K562 (cell line): ENCODE data around the gene TRMT1. TPM values are rescaled to one million over a fixed set of nuclear protein-coding genes. Genes with fewer than 3 reads are reported as not detected.

Experiments used
- ASH1L ChIP-seq: fragments of 450-650 bp; IDR thresholded peaks from 2 replicates; pipeline ENCODE4 v1.6.1; 2018; ENCODE audit warnings: borderline replicate concordance, mild to moderate bottlenecking, low read depth; ENCODE audit not compliant: partially characterized antibody
- ATF1 ChIP-seq, 2 experiments: fragments of 450-650 bp in 1 of 2; IDR thresholded peaks; 2 replicates each; pipeline ENCODE4 v1.6.1; 2016; ENCODE audit warnings: missing compliant biosample characterization in 1 of 2, missing genetic modification characterization in 1 of 2
- CTCF ChIP-seq, 3 experiments: IDR thresholded peaks in 2 of 3; conservative IDR thresholded peaks in 1 of 3; 2 replicates each; pipeline ENCODE4 v1.5.1; 2011 to 2012; ENCODE audit warnings: low read length in 3 of 3, mild to moderate bottlenecking in 3 of 3, control low read depth in 2 of 3, improper control_type of control experiment in 1 of 3, inconsistent platforms in 1 of 3, low read depth in 1 of 3, mixed read lengths in 1 of 3, moderate library complexity in 1 of 3; ENCODE audit not compliant: insufficient read depth in 2 of 3
- EP400 ChIP-seq: fragments of 450-650 bp; IDR thresholded peaks from 2 replicates; pipeline ENCODE4 v1.6.1; 2017; ENCODE audit warnings: antibody characterized with exemption, mild to moderate bottlenecking, moderate library complexity
- ESRRA ChIP-seq: fragments of 450-650 bp; IDR thresholded peaks from 2 replicates; pipeline ENCODE4 v1.6.1; 2014; ENCODE audit warnings: low read depth, mild to moderate bottlenecking, moderate library complexity, borderline replicate concordance
- HMBOX1 ChIP-seq: sonication (generic); IDR thresholded peaks from 2 replicates; pipeline ENCODE4 v1.6.1; 2016
- LARP7 ChIP-seq: fragments of 450-650 bp; IDR thresholded peaks from 2 replicates; pipeline ENCODE4 v1.6.1; 2016
- MCM7 ChIP-seq, 2 experiments: fragments of 450-650 bp; IDR thresholded peaks; 2 replicates each; pipeline ENCODE4 v1.6.1; 2016 to 2018
- MEF2A ChIP-seq: IDR thresholded peaks from 2 replicates; pipeline ENCODE4 v1.6.1; 2011; ENCODE audit warnings: low read depth, mild to moderate bottlenecking, low read length, moderate library complexity; ENCODE audit not compliant: control insufficient read depth
- NCOA4 ChIP-seq: fragments of 450-650 bp; IDR thresholded peaks from 2 replicates; pipeline ENCODE4 v1.6.1; 2018; ENCODE audit warnings: mild to moderate bottlenecking; ENCODE audit not compliant: partially characterized antibody
- NFATC3 ChIP-seq: fragments of 450-650 bp; IDR thresholded peaks from 2 replicates; pipeline ENCODE4 v1.6.1; 2017; ENCODE audit warnings: mild to moderate bottlenecking
- NKRF ChIP-seq: fragments of 450-650 bp; IDR thresholded peaks from 2 replicates; pipeline ENCODE4 v1.6.1; 2016; ENCODE audit warnings: borderline replicate concordance
- NR3C1 ChIP-seq: sonication (generic); formaldehyde crosslinking; IDR thresholded peaks from 2 replicates; pipeline ENCODE4 v1.8.1; 2022; ENCODE audit warnings: missing genetic modification reagents
- POLR2G ChIP-seq: fragments of 200-400 bp; formaldehyde crosslinking; IDR thresholded peaks from 2 replicates; pipeline ENCODE4 v1.6.1; 2017; ENCODE audit warnings: low read depth, mild to moderate bottlenecking, antibody characterized with exemption, low read length, moderate library complexity
- RAD21 ChIP-seq, 2 experiments: fragments of 250-450 bp in 1 of 2; fragments of 450-650 bp in 1 of 2; sonication (Bioruptor Pico) in 1 of 2; formaldehyde crosslinking in 1 of 2; IDR thresholded peaks in 1 of 2; conservative IDR thresholded peaks in 1 of 2; 2 replicates each; pipeline versions ENCODE4 v1.4.0 to v1.8.0; 2020 to 2022; ENCODE audit warnings: mild to moderate bottlenecking in 2 of 2, moderate library complexity in 1 of 2
- SETDB1 ChIP-seq: IDR thresholded peaks from one replicate; pipeline ENCODE4 v1.6.1; 2012; ENCODE audit warnings: low read length, control low read depth, inconsistent platforms
- SP1 ChIP-seq: sonication (generic); formaldehyde crosslinking; IDR thresholded peaks from 2 replicates; pipeline ENCODE4 v1.8.1; 2022; ENCODE audit warnings: mild to moderate bottlenecking, missing genetic modification reagents
- TAF1 ChIP-seq: IDR thresholded peaks from 2 replicates; pipeline ENCODE4 v1.6.1; 2011; ENCODE audit warnings: mild to moderate bottlenecking, low read length, moderate library complexity; ENCODE audit not compliant: insufficient read depth, control insufficient read depth, severe bottlenecking; ENCODE audit errors: extremely low read depth
- TFAP4 ChIP-seq: sonication (generic); formaldehyde crosslinking; IDR thresholded peaks from 2 replicates; pipeline ENCODE4 v1.8.0; 2022; ENCODE audit warnings: missing genetic modification reagents, mild to moderate bottlenecking, moderate library complexity, borderline replicate concordance
- ZNF165 ChIP-seq: fragments of 250-450 bp; sonication (Bioruptor Pico); IDR thresholded peaks from 2 replicates; pipeline ENCODE4 v1.4.0; 2020; ENCODE audit warnings: borderline replicate concordance
- ZNF274 ChIP-seq: IDR thresholded peaks from 2 replicates; pipeline ENCODE4 v1.6.1; 2011; ENCODE audit warnings: low read depth, mild to moderate bottlenecking, low read length, moderate library complexity, borderline replicate concordance
- ZNF311 ChIP-seq: fragments of 250-450 bp; sonication (Bioruptor Pico); IDR thresholded peaks from 2 replicates; pipeline ENCODE4 v1.4.0; 2020; ENCODE audit warnings: mild to moderate bottlenecking, moderate library complexity
- ZNF354B ChIP-seq: fragments of 250-450 bp; sonication (Bioruptor Pico); IDR thresholded peaks from 2 replicates; pipeline ENCODE4 v1.4.0; 2020
- ZNF586 ChIP-seq: fragments of 450-650 bp; formaldehyde crosslinking; conservative IDR thresholded peaks from 2 replicates; pipeline ENCODE4 v1.4.0; 2020; ENCODE audit warnings: mild to moderate bottlenecking, moderate library complexity
- polyA plus RNA-seq, 8 experiments: library from polyadenylated mRNA; depleted of rRNA in 4 of 8; stranded (reverse) in 5 of 8; unstranded in 3 of 8; fragments of >200 nt; fragmentation: Nextera tagmentation in 2 of 8; fragmentation: Illumina TruSeq in 1 of 8; extraction: Ambion mirVana in 2 of 8; extraction: Trizol in 1 of 8; gene quantifications; 2 replicates each; pipeline versions ENCODE4 v1.2.1 to v1.2.3, GENCODE V29; 2011 to 2014; ENCODE audit warnings: inconsistent platforms in 1 of 8, missing spikeins in 1 of 8
- total RNA-seq, 7 experiments: library from RNA; depleted of rRNA in 6 of 7; stranded (reverse); fragments of >200 nt in 6 of 7; fragmentation: Illumina TruSeq in 2 of 7; extraction: Trizol in 2 of 7; gene quantifications; 2 replicates each; pipeline versions ENCODE4 v1.2.1 to v1.2.3, GENCODE V29; 2011 to 2021; ENCODE audit warnings: low replicate concordance in 1 of 7

Gene TRMT1
- total and polyA plus RNA-seq, 9 of the 15 experiments (the other 6 are each of a cell fraction or from before 2014, with no cell fraction given): 5.8 to 158 (median 54.3) TPM

- TF ChIP-seq SETDB1: no peak
- no peak for TF ChIP-seq CTCF (IDR thresholded peaks at IDR 0.05 in 2 of 3, conservative IDR thresholded peaks at IDR 0.05 in 1 of 3; ENCODE audit: insufficient read depth in 2 of 3, low read depth in 1 of 3, low read length in 3 of 3)
- TF ChIP-seq ZNF165 (CRISPR knock-in tag): no peak
- no peak for TF ChIP-seq ZNF311
- TF ChIP-seq ZNF354B (CRISPR knock-in tag): no peak
- no peak for TF ChIP-seq NCOA4
- TF ChIP-seq NFATC3: no peak
- TF ChIP-seq ATF1 (CRISPR knock-in tag; IDR thresholded peaks at IDR 0.05): no peak
- peak; percentile 91 for TF ChIP-seq ATF1 (tag; IDR thresholded peaks at IDR 0.05)
- no peak for TF ChIP-seq ASH1L
- no peak for TF ChIP-seq HMBOX1
- no peak for TF ChIP-seq ESRRA
- peak in 1 of 2 experiments; percentile 10; a peak in 1 of 4 replicates for TF ChIP-seq RAD21 (CRISPR knock-in tag; conservative IDR thresholded peaks at IDR 0.05 in 1 of 2, IDR thresholded peaks at IDR 0.05 in 1 of 2)
- no peak; the same call in 1 of the 2 replicates for TF ChIP-seq SP1 (CRISPR knock-in tag)
- no peak for TF ChIP-seq MEF2A
- peak; percentile 46; the same call in 1 of the 2 replicates for TF ChIP-seq TFAP4 (CRISPR knock-in tag)
- 0 out of 2 replicates have a peak, but pooled peaks have one; percentile 10 for TF ChIP-seq NKRF
- peak; percentile 43 for TF ChIP-seq TAF1
- peak; percentile 45; the same call in 1 of the 2 replicates for TF ChIP-seq NR3C1 (CRISPR knock-in tag)
- TF ChIP-seq ZNF274: no peak
- TF ChIP-seq MCM7 (IDR thresholded peaks at IDR 0.05): no peak
- no peak for TF ChIP-seq ZNF586 (CRISPR knock-in tag)
- TF ChIP-seq LARP7: peak; percentile 6; the same call in 1 of the 2 replicates
- peak; percentile 62; the same call in 1 of the 2 replicates for TF ChIP-seq EP400
- peak; percentile 62 for TF ChIP-seq POLR2G
These were observed 37.8 kb upstream of the TRMT1 start (continued) for GRCh38 chr19:13154241-13154778.
